HG03565 (cell line): Measurements from ENCODE around the gene CDYL2.

Source experiments
- ATAC-seq: cut with Tn5 transposase; IDR thresholded peaks from one replicate; pipeline ENCODE4 v1.9.1; 2021; ENCODE audit warnings: mild to moderate bottlenecking, moderate library complexity; ENCODE audit not compliant: unreplicated experiment

Gene CDYL2

GRCh38 chr16:80637621-80638020 lies 166.8 kb downstream of the CDYL2 start:
- ATAC-seq: no peak

GRCh38 chr16:80631581-80631980 lies 172.8 kb downstream of the CDYL2 start:
- ATAC-seq: no peak

- no peak for ATAC-seq
These were observed 176.1 kb downstream of the CDYL2 start for GRCh38 chr16:80628254-80628653.

DNA sequence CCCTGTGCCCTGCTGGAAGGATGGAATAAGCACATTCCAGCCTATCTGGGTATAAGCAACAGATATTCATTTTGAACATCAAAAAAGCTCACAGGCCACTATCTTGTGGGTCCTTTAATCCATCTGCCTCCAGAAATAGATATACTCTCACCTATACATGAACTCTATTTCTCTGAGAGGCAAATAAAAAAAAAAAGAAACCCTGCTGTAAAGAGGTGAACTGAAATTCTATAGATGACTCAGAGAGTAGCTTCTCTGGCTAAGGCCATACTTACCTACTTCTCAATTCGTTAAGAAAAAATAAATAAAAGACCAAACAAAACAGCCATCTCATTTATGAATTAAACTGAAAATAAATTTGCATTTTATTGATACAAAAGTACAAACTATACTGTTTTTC lies 177.3 kb downstream of the CDYL2 start:
- ATAC-seq: peak; percentile 98

DNA sequence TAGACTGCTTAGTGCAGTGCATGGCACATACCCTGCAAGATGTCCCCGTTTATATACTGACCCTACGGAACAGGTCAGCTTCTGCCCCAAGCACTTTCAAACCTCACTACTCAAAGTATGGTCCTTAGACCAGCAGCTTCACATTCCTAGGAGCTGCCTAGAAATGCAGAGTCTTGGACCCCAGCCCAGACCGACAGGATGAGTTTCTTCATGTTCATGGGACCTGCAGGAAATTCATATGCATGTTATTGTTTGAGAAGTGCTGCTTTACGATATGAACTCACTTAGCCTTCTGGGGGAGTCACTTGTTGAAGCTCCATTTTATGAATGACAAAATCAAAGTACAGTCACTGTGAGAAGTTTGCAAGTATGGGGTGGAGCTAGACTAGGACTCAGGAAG lies 181.0 kb downstream of the CDYL2 start:
- no peak for ATAC-seq

- no peak for ATAC-seq
These were observed 182.4 kb downstream of the CDYL2 start for GRCh38 chr16:80622007-80622406.

- ATAC-seq: no peak
These were observed 183.4 kb downstream of the CDYL2 start for GRCh38 chr16:80620736-80621605.

DNA sequence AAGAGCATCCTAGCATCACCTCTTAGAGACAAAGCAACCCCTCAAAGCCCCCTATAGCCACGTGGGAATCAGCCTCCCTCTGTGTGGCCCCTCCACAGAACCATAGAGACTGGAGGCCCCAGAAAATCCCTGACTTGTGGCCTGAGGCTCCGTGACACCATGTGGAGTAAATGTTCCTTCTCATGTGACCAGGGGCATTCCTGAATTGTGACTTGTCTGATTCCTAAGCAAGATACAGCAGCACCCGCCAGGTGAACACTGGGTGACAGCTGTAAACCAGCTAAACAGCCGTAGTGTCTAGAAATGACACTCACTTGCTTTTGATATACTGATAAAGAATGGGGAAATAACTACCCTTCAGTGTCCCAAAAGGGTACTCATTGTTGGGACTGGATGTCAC lies 184.6 kb downstream of the CDYL2 start:
- no peak for ATAC-seq

- no peak for ATAC-seq
These were observed 185.3 kb downstream of the CDYL2 start for GRCh38 chr16:80618862-80619648.

DNA sequence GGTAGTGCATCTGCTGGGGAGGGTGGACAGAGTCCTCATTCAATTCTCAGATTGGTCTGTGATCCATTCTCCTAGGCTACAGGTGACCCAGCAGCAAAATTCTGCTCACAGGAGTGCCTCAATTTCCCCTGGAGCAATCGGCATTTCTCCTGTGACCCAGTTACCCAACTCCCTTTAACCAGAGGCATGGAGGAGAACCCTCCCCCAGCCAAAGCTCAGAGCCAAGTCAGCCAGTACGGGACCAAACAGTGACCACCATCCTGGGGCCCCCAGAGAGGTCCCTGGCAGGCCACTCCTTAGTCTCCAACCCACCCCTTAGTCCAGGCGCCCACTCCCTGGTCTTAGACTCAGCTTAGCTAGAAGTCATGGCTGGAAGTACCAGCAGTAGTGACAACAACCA lies 188.0 kb downstream of the CDYL2 start:
- no peak for ATAC-seq

DNA sequence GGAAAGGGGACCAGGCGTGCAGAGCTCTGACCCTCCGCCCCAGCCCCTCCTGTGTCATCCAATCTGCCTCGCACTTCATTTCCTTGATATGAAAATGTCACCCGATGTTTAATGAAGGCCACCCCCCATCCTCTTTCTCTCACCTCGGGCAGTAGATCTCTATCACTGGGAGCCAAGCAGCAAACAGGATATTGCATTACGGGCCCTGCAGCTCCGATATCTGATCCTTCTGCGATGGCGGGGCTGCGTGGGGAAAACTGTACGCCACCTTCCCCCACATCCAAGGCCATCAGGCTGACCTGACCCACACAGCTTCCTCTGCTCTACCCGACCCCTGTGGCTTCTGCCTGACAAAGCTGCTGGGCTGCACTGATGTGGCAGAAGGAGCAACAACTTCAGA lies 188.7 kb downstream of the CDYL2 start:
- no peak for ATAC-seq

GRCh38 chr16:80614908-80615671 lies 189.3 kb downstream of the CDYL2 start:
- ATAC-seq: no peak

DNA sequence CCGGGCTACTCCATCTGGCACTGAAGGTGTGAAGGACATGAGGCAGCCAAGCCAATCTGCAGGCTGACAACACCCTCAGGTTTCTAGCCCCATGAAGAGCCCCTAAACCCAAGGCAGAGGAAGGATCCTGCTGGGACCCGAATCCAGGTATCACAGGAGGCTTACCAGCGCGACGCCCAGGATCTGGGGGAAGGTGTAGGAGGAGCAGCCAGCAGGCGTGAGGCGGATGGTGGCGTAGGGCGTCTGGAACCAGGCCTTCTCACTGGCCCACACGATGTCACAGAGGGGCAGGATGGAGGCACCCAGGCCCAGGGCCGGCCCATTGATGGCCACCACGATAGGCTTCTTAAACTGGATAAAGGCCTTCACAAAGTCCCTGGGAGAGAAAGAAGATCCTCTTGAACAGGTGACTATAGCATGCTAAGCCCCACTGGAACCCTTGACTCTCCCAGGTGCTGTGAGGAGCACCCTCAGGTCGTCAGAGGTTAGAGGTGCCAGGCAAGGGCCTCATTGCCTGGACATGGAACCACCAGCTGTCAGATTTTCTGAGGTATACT lies 191.9 kb downstream of the CDYL2 start:
- ATAC-seq: no peak

- ATAC-seq: no peak
These were observed 192.5 kb downstream of the CDYL2 start for GRCh38 chr16:80611930-80612327.

DNA sequence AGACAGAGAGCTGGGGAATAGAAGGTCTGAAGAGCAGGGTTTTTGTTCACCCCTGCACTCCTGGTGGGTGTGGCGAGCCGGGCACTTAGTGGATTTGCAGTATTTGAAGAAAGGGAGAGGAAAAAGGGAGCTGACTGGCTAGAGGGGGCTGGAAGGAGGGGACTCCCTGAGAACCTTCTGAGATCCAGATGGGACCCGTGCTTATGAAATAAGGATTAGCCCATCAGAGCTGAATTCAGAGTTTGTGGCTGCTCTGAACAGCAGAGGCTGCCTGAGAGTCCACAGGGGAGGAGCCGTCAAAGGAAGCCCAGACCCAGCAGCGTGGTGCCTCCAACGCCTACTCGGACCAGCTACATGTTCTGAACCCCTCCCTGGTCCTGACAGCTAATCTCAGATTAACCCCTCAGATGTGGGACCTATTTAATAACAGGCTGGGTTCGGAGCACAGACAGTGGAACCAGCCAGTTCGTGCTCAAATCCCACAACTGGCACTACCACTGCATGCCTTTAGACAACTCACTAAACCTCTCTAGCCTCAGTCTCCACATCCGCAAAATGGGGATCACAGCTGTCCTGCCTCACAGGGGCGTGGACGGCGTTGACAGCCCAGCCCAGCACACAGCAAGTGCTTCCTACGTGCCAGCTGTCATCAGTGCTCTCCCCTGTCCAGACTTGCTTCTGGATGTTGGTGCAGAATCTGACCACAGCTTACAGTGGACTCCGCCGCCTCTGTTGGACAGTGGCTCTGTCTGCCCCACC lies 193.0 kb downstream of the CDYL2 start:
- ATAC-seq: no peak

- no peak for ATAC-seq
These were observed 193.8 kb downstream of the CDYL2 start for GRCh38 chr16:80610481-80611156.

DNA sequence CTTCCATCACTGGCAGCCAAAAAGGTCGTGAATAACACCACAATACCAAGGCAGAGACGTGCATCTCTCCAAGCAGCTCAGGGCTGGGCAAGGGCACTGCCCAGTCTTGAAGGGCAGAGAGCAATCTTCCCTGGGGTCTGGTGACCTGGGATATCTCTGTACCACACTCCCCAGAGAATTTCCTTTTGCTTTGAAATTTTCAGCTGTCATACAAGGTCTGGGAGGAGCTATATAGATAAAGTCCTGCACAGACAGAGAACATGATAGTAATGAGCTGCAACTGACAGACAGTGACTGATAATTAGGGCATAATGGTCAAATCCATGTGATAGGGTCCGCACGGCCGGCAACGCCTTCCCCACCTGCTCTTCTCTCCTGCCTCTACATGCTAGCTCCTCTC lies 195.5 kb downstream of the CDYL2 start:
- no peak for ATAC-seq

DNA sequence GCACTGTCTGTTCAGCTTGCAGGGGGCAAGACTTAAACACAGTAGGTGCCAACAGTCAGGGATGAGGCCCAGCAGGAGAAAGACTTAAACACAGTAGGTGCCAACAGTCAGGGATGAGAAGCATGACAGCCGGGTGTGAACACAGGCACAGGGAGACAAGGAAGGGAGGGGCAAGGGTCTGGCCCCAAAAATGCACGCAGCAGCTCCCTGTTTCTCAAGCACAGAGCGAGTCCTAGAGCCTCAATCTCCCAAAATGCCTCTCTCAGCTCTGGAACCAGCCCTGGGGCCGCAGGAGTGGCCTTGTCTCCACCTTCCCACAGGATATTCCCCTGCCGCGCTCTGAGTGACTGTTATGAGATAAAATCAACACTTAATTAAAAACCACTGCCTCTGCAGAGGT lies 197.2 kb downstream of the CDYL2 start:
- no peak for ATAC-seq

DNA sequence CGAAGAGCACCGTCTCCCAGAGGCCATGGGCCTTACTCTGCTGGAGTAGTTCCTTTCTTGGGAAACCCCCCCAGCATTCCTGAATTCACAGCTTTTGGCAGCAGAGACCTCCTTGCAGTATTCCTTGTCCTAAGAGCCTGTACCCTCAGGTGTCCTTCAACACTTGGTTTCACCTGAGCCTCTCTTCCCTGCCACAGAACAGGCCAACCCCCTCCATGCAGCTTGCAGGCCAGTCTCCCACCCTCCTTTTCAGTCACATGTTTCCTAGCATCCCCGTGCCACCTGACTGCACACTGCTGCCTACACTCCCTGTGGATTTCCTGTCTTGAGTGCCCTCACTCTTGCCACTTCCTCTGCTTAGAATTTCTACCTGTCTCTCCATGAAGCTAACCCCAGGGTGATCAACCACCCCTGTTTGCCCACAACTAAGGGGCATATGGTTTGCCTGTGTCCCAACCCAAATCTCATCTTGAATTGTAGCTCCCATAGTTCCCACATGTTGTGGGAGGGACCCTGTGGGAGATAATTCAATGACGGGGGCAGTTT lies 198.1 kb downstream of the CDYL2 start:
- ATAC-seq: no peak
